ENCODE data around the gene DENND2C.

DNA sequence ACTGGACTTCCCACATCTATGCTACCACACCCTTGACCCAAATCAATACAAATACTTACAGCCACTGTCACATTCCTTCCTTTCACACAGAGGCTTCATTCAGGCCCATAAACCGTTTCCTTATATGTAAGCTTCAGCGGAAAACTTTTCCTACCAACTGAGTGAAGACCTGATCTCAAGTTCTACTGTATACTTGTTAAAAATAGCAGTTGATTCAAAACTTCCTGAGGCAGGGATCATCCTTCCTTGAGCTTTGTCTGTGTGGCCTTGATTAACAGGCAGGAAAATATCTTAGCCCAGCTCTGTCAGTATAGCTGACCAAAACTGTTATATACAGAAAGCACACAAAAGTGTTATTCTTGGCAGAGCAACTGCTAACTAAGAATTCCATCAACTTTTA, 42.7 kb downstream of the DENND2C start:
- TF ChIP-seq, protein P1, sequence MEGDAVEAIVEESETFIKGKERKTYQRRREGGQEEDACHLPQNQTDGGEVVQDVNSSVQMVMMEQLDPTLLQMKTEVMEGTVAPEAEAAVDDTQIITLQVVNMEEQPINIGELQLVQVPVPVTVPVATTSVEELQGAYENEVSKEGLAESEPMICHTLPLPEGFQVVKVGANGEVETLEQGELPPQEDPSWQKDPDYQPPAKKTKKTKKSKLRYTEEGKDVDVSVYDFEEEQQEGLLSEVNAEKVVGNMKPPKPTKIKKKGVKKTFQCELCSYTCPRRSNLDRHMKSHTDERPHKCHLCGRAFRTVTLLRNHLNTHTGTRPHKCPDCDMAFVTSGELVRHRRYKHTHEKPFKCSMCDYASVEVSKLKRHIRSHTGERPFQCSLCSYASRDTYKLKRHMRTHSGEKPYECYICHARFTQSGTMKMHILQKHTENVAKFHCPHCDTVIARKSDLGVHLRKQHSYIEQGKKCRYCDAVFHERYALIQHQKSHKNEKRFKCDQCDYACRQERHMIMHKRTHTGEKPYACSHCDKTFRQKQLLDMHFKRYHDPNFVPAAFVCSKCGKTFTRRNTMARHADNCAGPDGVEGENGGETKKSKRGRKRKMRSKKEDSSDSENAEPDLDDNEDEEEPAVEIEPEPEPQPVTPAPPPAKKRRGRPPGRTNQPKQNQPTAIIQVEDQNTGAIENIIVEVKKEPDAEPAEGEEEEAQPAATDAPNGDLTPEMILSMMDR (conservative IDR thresholded peaks at IDR 0.05) = no peak
- no peak for TF ChIP-seq EZH2 (IDR thresholded peaks at IDR 0.05; ENCODE audit: low read depth)

All from PC-9 (cell line).